ENCODE results near the gene MRPL23. TPM values are rescaled to one million over a fixed set of nuclear protein-coding genes. Genes with fewer than 3 reads are reported as not detected.

Gene MRPL23
- total and polyA plus RNA-seq, 4 donors, result 33.0 to 83.9 (median 67.6) TPM

DNA sequence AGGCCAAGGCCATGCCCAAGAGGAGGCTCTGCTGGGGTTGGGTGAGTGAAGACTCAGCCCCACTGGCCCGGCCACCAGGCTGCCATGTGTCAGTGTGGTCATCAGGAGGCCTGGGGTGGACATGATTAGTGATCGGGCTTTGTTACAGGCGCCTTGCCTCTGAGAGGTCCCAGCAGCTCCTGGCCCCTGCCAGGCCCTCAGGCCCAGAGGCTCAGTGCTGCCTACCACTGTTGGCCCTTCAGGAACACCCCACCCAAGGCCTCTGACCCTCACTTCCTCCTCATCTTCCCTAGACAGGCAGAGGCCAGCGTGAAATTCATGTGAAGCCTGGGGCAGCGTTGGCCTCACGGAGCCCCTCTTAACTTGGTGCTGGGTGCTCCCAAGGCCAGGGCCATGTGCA is 2.2 kb downstream of the MRPL23 start:
- H3K9ac ChIP-seq (ENCODE audit: low read depth in 1 of 2, low read length in 2 of 2), result no peak overlapping the region
- H3K9me3 ChIP-seq (ENCODE audit: control insufficient read depth in 4 of 4, low read length in 3 of 4), result no peaks in the 10 kb centered on the region
- peaks cover 0 to 1% (median 0%) of the 10 kb centered on the region in 4 donors for H3K4me1 ChIP-seq (ENCODE audit: control insufficient read depth in 4 of 4, insufficient read depth in 4 of 4, low read length in 3 of 4)
- H3K27ac ChIP-seq (ENCODE audit: low read depth in 1 of 2, low read length in 2 of 2), result no peak overlapping the region
- H3K4me3 ChIP-seq (ENCODE audit: low read depth in 1 of 3, low read length in 3 of 3), result no peak overlapping the region
- no CpG with 5 or more reads among the region's 6 CpGs for WGBS
- TF ChIP-seq HNF4A (conservative IDR thresholded peaks at IDR 0.05) (no peak), HNF4G (IDR thresholded peaks at IDR 0.05) (no peak), FOXA2 (IDR thresholded peaks at IDR 0.05) (no peak), YY1 (IDR thresholded peaks at IDR 0.05) (no peak), SP1 (IDR thresholded peaks at IDR 0.05) (no peak), TAF1 (conservative IDR thresholded peaks at IDR 0.05) (no peak), EGR1 (IDR thresholded peaks at IDR 0.05; ENCODE audit: low read depth in 2 of 2) (no peak), JUND (IDR thresholded peaks at IDR 0.05) (no peak), FOXA1 (IDR thresholded peaks at IDR 0.05) (no peak)
- TF ChIP-seq, protein P1, sequence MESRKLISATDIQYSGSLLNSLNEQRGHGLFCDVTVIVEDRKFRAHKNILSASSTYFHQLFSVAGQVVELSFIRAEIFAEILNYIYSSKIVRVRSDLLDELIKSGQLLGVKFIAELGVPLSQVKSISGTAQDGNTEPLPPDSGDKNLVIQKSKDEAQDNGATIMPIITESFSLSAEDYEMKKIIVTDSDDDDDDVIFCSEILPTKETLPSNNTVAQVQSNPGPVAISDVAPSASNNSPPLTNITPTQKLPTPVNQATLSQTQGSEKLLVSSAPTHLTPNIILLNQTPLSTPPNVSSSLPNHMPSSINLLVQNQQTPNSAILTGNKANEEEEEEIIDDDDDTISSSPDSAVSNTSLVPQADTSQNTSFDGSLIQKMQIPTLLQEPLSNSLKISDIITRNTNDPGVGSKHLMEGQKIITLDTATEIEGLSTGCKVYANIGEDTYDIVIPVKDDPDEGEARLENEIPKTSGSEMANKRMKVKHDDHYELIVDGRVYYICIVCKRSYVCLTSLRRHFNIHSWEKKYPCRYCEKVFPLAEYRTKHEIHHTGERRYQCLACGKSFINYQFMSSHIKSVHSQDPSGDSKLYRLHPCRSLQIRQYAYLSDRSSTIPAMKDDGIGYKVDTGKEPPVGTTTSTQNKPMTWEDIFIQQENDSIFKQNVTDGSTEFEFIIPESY (IDR thresholded peaks at IDR 0.05), result no peak
- TF ChIP-seq, protein P2, sequence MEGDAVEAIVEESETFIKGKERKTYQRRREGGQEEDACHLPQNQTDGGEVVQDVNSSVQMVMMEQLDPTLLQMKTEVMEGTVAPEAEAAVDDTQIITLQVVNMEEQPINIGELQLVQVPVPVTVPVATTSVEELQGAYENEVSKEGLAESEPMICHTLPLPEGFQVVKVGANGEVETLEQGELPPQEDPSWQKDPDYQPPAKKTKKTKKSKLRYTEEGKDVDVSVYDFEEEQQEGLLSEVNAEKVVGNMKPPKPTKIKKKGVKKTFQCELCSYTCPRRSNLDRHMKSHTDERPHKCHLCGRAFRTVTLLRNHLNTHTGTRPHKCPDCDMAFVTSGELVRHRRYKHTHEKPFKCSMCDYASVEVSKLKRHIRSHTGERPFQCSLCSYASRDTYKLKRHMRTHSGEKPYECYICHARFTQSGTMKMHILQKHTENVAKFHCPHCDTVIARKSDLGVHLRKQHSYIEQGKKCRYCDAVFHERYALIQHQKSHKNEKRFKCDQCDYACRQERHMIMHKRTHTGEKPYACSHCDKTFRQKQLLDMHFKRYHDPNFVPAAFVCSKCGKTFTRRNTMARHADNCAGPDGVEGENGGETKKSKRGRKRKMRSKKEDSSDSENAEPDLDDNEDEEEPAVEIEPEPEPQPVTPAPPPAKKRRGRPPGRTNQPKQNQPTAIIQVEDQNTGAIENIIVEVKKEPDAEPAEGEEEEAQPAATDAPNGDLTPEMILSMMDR (IDR thresholded peaks at IDR 0.05; ENCODE audit: low read depth, low read length, missing input control), result no peak
- H3K27me3 ChIP-seq (ENCODE audit: control insufficient read depth in 4 of 4, insufficient read depth in 4 of 4, low read length in 3 of 4), result no peaks in the 10 kb centered on the region
- no peaks in the 10 kb centered on the region for H3K36me3 ChIP-seq (ENCODE audit: control insufficient read depth in 4 of 4, insufficient read depth in 3 of 4, low read depth in 1 of 4, low read length in 3 of 4)
- DNase-seq (ENCODE audit: low spot score), result no peak

DNA sequence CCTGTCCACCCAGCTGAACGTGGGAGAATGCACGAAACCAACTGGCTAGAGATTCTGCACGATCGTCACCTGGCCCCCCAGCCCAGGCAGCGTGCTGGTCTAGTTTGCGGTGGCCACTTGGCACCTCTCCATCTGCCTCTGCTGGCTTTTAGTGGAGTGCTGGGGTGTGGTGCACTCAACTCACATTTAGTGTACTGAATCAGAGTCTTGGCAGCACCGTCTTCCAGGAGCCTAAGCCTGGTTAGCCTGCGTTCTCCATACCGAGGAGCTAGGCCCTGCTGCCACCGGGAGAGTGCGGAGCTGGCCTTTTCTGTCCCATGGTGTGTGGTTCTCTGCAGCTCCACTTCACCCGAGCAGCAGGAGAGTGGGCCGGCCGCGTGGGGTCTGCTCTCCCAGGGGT is 2.8 kb downstream of the MRPL23 start:
- Histone ChIP-seq H3K9me3 (ENCODE audit: control insufficient read depth in 4 of 4, low read length in 3 of 4) (no peaks in the 10 kb centered on the region), H3K4me3 (ENCODE audit: low read depth in 1 of 3, low read length in 3 of 3) (no peak overlapping the region), H3K27ac (ENCODE audit: low read depth in 1 of 2, low read length in 2 of 2) (no peak overlapping the region), H3K9ac (ENCODE audit: low read depth in 1 of 2, low read length in 2 of 2) (no peak overlapping the region), H3K27me3 (ENCODE audit: control insufficient read depth in 4 of 4, insufficient read depth in 4 of 4, low read length in 3 of 4) (no peaks in the 10 kb centered on the region), H3K4me1 (ENCODE audit: control insufficient read depth in 4 of 4, insufficient read depth in 4 of 4, low read length in 3 of 4) (peaks cover 0 to 1% (median 0%) of the 10 kb centered on the region in 4 donors), H3K36me3 (ENCODE audit: control insufficient read depth in 4 of 4, insufficient read depth in 3 of 4, low read depth in 1 of 4, low read length in 3 of 4) (no peaks in the 10 kb centered on the region)
- no peak for TF ChIP-seq GABPA (IDR thresholded peaks at IDR 0.05 in 1 of 2, conservative IDR thresholded peaks at IDR 0.05 in 1 of 2)
- TF ChIP-seq TAF1 (conservative IDR thresholded peaks at IDR 0.05), result no peak
- TF ChIP-seq, protein P2 (IDR thresholded peaks at IDR 0.05; ENCODE audit: low read depth, low read length, missing input control), result no peak
- TF ChIP-seq YY1 (IDR thresholded peaks at IDR 0.05), result no peak
- TF ChIP-seq FOXA1 (IDR thresholded peaks at IDR 0.05), result no peak
- TF ChIP-seq, protein P3, sequence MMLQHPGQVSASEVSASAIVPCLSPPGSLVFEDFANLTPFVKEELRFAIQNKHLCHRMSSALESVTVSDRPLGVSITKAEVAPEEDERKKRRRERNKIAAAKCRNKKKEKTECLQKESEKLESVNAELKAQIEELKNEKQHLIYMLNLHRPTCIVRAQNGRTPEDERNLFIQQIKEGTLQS (IDR thresholded peaks at IDR 0.05), result no peak
- TF ChIP-seq, protein P4, sequence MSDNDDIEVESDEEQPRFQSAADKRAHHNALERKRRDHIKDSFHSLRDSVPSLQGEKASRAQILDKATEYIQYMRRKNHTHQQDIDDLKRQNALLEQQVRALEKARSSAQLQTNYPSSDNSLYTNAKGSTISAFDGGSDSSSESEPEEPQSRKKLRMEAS (IDR thresholded peaks at IDR 0.05), result no peak
- no peak for TF ChIP-seq RXRA (IDR thresholded peaks at IDR 0.05)
- no peak for TF ChIP-seq HNF4A (conservative IDR thresholded peaks at IDR 0.05)
- TF ChIP-seq, protein P1 (IDR thresholded peaks at IDR 0.05), result no peak
- WGBS, result no CpG with 5 or more reads among the region's 15 CpGs
- no peak for DNase-seq (ENCODE audit: low spot score)

Data from liver (tissue), 9 donors.